ENCODE data around the gene THSD4. TPM values are rescaled to one million over a fixed set of nuclear protein-coding genes. Genes with fewer than 3 reads are reported as not detected.

The THSD4 gene
- polyA plus RNA-seq, 10 donors = 17.7 to 40.4 (median 25.8) TPM

- DNase-seq = no peak
Observed at GRCh38 chr15:71685420-71685993, 570.2 kb downstream of the THSD4 start.

GRCh38 chr15:71686221-71687050 is 571.2 kb downstream of the THSD4 start:
- DNase-seq = no peak

DNA sequence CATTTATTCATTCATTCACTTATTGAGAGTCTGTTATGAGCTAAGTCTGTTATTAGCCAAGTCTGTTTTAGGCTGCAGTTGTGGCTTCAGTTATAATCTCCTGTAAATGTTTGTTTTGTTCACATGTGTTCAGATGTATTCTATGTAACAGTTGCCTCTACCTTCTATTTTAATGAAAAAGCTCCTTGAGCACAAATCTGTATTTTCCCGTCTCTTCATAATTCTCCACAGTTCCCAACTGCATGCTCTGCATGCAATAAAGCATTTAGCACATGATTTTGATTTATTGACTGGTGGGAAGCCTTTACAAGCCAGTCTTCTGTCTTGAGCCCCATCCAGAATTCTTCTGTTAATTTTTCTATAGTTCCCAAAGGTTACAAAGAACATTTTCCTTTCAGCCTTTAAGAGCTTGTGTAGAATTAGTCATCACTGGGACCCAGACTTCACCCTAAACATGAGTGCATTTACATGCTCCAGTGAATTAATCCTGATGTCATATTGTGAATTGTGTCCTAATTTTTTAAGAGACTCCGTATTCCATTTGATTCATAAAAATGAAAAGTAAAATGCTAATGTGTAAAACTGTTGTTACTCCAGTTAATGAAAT is 572.7 kb downstream of the THSD4 start:
- DNase-seq = peak; percentile 57 to 76 (median 69)

- no peak for DNase-seq
Observed at GRCh38 chr15:71688509-71689094, 573.3 kb downstream of the THSD4 start.

DNA sequence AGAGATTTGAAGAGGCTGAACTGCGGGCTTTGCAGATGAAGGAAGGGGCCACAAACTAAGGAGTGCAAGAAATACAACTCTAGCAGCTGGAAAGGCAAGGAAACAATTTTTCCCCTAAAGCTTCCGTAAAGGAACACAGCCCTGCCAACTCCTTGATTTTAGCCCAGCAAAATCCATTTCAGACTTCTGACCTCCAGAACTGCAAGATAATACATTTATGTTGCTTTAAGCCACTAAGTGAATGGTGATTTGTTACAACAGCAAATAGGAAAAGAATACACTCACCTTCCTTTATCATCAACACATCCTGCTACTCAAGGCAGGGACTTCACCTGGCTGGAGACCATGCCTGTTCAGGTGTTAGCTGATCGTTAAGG is 575.8 kb downstream of the THSD4 start:
- no peak for DNase-seq

DNA sequence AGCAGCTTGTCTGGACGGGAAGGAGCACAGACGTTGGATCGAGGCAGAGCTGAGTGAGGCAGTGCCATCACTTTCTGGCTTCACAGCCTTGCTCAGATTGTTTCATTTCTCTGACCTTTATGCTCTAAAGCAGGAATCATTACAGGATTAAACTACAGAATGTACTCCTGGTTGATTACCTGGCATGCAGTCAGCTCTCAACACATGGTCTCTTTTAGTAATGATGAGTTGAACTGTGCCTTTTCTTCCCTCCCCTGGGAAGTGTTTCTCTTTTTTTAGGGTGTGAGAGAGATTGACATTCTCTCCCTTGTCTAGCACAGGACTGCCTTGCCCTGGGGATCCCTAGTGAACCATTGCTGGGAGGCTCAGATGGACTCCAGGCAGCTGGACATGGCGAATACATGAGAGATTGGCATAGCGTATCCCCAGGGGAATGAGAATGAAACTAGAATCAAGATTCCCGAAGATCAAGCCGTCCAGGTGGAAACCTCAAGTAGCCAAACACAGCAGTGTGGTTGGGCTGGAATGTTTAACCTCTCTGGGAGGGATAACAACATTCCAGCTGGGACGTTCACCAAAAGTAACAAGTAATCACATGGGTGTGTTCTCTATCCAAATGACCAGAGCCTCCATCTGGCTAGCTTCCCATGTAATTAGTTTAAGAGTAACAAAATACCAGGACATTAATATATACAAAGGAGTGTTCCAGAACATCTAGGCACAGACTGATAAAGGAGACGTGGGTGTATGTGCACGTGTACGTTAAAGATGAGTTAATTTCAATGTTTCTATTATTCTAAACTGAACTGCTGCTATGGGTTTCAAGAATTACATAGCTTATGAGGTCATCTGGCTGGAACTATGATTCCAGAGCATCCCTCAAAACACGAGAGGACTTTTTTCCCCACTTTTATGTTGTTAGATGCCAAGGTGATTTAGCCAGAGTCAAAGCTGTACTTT is 576.5 kb downstream of the THSD4 start:
- DNase-seq = peak; percentile 79 to 92 (median 82)

DNA sequence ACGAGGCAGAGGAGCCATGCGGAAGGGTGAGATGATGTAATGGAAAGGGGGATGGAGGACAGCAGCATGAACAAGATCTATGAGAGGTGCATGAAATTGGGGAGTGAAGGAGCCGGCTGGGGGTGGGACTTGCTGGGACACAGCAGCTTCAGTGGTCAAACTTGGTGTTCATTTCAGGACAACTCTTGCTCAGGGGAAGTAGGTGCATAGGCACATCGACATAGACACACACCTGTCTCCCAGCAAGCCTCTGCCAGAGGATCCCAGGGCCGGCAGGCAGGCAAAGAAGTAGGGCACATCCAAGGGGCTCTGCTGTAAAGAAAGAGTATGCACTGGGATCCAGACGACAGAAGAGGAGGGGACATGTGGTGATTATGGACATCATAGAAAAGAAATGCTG is 582.0 kb downstream of the THSD4 start:
- DNase-seq = no peak

GRCh38 chr15:71698030-71698429 is 582.8 kb downstream of the THSD4 start:
- no peak for DNase-seq

DNA sequence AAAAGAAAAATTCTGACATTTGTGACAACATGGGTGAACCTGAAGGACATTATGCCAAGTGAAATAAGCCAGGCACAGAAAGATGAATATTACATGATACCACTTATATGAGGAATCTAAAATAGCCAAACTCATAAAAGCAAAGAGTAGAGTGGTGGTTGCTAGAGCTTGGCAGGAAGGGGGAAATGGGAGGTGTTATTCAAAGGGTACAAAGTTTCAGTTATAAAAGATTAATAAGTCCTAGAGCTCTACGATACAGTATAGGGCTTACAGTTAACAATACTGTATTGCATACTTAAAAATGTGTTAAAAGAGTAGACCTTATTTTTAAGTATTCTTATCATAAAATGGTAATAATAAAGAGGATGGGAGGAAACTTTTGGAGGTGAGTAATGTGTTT is 583.5 kb downstream of the THSD4 start:
- DNase-seq = no peak

- no peak for DNase-seq
Observed at GRCh38 chr15:71699977-71700376, 584.7 kb downstream of the THSD4 start.

GRCh38 chr15:71701808-71702207 is 586.5 kb downstream of the THSD4 start:
- no peak for DNase-seq

DNA sequence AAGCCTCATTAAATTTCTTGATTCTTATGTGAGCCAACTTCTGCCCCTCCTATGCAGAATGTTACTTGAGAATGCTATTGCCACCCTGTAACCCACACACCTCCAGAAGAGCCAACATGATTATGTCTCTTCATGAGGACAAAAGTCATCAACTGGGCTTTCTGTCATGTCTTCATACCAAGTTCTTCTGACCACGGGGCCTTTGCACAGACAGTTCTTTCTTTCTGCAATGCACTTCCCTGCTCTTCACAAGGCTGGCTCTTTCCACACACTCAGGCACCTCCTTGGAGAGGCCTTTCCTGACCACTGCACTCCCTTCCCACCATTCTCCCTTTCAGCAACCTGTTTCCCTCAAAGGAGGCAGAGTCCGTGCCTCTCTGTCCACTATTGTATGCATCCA is 587.2 kb downstream of the THSD4 start:
- DNase-seq = no peak

DNA sequence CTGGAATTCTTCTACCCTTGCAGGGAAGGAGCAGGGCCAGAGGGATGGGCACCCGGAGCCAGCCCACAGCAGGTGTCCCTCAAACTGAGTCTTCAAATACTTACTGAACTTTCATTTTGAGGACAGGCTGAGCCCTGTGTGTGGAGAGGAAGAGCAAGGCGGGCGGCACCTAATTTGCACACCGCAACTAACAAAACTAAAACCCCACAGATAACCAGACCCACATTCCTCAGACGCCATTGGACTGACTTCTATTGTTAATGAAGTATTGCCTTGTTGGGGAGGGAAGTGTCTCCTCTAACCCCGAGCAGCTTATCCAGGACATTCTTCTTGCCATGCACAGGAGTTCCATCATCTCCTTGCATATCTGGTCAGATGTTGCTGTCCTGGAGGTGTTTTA is 589.9 kb downstream of the THSD4 start:
- no peak for DNase-seq

GRCh38 chr15:71706461-71707229 is 591.4 kb downstream of the THSD4 start:
- no peak for DNase-seq

DNA sequence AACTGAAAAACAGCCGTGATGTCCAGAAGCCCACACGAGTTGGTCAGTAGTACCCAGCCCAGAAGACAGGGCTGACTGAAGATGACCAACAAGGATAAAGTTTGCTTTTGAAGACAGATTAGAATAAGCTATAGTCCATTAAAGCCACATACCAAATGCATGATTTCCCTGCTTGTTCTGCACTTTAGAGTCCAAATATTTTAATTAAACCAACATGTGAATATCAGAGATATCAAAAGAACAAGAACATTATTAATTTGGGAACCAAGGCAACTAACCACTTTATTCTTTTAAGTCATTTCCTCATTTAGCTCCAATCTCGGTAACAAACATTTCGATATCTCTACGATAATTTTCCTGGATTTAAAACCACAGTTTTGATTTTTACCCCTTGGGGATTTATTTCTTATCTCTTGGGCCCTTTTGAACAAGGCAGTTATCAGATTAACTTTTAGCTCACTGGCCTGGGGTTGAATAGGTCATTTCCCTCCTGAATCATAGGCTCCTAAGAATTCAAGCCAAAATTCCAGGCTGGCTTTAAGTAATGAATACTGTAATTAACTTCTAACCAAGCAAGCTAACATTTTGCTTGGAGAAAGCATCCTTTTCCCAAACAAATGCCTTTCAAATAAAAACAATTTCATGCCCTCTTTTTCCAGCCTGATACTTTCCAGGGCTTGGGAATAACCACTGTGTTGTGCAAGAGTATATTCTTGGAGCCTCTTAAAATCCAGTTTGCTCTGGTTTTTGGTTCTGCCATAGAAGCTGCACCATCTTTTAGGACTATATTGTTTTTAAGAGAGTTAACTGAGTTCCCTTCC is 592.2 kb downstream of the THSD4 start:
- DNase-seq = no peak

GRCh38 chr15:71708051-71708429 is 592.8 kb downstream of the THSD4 start:
- DNase-seq = peak in 1 of 3 donors; percentile 61

- peak in 1 of 3 donors; percentile 78 for DNase-seq
Observed at GRCh38 chr15:71708741-71709140, 593.5 kb downstream of the THSD4 start.

DNA sequence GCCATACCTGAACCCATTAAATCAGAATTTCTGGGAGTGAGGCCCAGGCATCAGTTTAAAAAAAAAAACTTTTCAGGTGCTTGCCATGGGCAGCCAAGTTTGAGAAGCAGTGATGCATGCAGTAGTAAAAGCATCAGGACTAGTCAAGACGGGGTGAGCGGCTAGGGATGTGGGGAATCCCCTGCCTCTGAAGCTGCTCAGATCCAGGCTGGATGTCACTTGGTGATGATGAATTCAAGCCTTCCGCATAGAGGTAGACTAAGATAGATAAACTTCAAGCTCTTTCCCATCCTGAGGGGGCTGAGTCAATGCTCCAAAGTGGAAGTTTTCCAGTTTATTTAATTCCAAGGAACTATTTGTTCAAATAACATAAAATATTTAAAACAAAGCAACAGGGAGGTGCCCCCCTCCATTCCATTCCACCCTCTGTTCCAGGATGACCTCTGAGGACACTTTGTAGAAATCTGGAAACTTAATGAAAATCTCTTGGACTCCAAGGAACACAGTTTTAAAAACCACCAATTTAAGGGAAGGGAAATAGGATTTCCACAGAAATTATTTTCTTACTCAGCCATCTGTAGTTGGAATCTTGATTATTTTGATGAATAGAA is 594.6 kb downstream of the THSD4 start:
- no peak for DNase-seq

DNA sequence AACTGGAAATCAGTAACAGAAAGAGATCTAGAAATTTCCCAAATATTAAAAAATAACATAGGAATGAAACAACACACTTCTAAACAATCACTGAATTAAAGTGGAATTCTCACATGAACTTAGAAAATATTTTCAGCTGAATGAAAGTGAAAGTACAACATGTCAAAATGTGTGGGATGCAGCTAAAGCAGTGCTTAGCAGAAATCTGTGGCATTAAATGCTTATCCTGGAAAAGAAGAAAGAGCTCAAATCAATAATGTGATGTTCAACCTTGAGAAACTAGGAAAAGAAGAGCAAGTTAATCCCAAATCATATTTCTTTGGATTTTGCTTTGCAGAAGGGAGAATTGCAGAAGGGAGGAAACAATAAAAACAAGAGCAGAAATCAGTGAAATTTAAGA is 596.9 kb downstream of the THSD4 start:
- DNase-seq = peak in 1 of 3 donors; percentile 30
